HG03469 (cell line): ENCODE results near the gene LAMC3.
"Not testable (repeated sequence)": the region's sequence is repeated elsewhere in the genome, so short reads cannot be mapped to it uniquely, and the experiment has no call there.

Source experiments
- ATAC-seq: cut with Tn5 transposase; IDR thresholded peaks from one replicate; pipeline ENCODE4 v1.9.1; 2021; ENCODE audit warnings: mild to moderate bottlenecking, moderate library complexity, moderate number of reproducible peaks; ENCODE audit not compliant: unreplicated experiment

The LAMC3 gene

DNA sequence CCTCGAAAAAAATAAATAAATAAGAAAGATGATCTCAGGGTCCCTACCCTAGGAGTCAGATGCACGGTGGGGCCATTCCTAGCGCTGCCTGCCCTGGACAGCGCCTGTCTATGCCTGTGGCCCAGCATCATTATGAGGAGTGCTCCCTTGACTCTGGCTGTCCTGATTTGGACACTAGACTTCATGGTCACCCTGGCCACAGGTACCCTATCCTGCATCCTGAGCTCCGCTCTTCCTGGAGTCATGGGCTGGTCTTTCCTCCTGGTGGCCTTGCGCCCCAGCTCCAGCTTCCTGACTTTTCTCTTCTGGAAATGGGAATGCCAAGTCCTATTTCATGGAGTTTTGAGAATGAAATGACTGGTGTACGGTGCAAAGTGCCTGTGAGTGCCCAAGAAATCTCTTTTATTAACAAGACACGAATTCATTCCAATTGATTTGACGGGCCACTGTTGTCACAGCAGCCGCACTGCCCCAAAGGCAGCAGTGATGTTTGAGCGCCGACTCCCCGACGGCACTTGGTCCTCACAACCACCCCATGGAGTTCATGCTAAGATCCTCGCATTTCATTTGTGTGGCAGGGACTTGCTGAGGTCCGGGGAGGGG, 86.8 kb downstream of the LAMC3 start:
- no peak for ATAC-seq

GRCh38 chr9:131096269-131097125, 87.5 kb downstream of the LAMC3 start, which contains the start of gene AIF1L:
Gene AIF1L, plus strand, starts transcription at chr9:131096531. Its CDS starts 99 bp downstream, at chr9:131096630.
- ATAC-seq: no peak

DNA sequence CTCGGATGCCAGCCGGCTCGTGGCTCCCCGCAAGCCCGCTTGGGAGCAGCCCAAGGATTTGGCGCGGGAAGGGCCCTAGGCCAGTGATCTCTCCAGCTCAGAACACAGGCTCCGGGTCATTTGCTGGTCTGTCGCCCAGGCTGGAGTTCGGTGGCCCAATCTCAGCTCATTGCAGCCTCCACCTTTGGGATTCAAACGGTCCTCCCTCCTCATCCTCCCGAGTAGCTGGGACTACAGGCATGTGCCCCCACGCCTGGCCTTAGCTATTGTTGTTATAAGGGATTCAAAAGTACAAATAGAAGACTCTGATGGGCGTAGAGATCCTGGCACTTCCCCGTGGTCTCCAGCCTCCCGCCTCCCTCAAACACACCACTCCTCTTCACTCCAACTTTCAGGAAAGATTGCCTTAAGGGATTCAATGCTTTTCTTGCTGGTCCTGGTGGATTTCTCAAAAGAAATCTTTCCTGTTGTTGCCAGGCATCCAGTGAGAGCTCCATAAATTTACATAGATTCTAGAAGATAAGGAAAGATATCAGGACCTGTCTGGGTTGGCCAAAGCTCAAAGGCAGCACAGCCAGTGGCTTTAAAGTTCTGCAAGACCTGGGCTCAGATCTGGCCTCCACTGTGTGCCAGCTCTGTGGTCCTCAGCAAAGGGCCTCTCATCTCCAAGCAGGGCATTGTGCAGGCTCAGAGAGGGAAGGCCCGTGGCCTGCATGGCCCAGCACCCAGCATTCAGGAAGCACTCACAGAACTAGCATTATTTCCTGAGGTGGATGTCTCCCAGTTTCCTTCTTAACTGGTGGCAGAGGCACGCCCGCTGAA, 88.4 kb downstream of the LAMC3 start:
- ATAC-seq: no peak

- no peak for ATAC-seq
These were observed 88.9 kb downstream of the LAMC3 start for GRCh38 chr9:131097948-131098278.

GRCh38 chr9:131098391-131099101, 89.6 kb downstream of the LAMC3 start:
- no peak for ATAC-seq

- no peak for ATAC-seq
These were observed 90.2 kb downstream of the LAMC3 start for GRCh38 chr9:131099102-131099606.

- ATAC-seq: not testable (repeated sequence)
These were observed 90.9 kb downstream of the LAMC3 start for GRCh38 chr9:131099845-131100244.

DNA sequence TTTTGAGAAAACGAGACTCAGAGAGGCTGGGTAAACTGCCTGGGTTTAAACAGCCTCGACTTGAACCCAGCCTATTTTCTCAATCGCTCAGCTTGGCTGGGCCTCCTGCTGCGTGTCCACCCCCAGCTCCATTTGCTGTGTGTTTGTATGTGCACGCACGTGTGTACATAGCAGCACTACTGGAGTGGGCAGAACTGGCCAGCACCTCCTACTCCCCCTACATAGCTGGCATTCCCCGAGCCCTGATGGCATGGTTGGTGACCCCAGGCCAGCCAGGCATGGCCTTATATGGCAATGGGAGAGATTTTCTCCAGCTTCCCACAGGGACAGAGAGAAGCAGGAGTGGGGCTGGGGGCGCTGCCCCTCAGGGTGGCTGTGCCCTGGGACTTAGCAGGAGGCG, 91.5 kb downstream of the LAMC3 start:
- no peak for ATAC-seq

DNA sequence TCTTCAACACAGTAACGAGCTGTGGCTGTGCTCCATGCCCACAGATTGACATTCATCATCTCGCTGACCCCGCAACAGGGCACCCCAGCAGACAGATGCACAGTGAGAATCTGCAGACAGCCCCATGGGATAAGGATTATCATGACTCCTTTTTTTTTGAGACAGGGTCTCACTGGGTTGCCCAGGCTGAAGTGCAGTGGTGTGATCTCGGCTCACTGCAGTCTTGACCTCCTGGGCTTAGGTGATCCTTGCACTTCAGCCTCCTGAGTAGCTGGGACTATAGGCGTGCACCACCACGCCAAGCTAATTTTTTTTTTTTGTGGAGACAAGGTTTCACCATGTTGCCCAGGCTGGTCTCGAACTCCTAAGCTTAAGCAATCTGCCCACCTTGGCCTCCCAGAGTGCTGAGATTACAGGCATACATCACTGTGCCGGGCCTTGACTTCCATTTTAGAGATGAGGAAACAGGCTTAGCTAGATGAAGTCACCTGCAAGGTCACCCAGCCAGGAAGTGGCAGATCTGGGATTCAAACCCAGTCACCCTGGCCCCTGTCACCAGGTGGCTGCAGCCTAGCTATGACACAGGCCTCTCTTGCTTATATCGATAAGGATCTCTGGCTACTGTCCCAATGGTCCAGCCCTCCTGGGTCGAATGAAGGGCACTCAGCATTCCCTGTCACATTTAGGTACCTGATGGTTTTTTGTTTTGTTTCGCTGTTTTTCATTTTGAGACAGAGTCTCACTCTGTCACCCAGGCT, 92.4 kb downstream of the LAMC3 start:
- ATAC-seq: no peak

DNA sequence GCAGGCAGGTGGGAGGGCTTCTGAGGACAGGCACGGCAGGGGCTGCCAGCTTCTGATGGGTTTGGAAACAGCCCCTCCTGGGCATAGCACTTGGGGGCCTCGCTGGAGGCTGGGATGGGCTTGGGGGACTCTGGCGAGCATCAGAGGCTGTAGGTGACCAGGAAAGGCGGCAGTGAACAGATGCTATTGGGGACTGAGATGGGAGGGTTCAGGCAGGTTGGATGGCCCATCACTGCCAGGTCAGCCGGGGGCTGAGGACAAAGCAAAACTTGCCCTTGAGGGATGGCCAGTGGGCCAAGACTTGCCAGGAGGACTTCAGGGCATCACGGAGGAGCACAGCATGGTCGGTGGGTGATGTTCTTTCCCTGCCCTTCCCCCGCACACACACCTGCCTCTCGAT, 94.0 kb downstream of the LAMC3 start:
- no peak for ATAC-seq

DNA sequence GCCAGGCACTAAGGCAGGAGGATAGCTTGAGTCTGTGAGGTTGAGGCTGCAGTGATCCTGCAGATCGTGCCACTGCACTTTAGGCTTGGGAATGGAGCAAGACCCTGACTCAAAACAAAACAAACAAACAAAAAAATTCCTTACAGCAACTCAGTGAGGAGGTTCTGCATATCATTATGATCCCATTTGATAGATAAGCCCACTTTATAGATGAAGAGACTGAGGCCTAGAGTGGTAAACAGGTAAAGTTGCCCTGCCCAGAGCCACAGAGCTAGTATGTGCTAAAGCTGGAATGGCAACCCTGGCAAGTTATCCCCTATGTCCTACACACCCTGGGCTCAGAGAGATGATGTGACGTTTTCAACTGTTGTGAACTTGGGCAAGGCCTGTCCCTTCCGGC, 94.6 kb downstream of the LAMC3 start:
- no peak for ATAC-seq

DNA sequence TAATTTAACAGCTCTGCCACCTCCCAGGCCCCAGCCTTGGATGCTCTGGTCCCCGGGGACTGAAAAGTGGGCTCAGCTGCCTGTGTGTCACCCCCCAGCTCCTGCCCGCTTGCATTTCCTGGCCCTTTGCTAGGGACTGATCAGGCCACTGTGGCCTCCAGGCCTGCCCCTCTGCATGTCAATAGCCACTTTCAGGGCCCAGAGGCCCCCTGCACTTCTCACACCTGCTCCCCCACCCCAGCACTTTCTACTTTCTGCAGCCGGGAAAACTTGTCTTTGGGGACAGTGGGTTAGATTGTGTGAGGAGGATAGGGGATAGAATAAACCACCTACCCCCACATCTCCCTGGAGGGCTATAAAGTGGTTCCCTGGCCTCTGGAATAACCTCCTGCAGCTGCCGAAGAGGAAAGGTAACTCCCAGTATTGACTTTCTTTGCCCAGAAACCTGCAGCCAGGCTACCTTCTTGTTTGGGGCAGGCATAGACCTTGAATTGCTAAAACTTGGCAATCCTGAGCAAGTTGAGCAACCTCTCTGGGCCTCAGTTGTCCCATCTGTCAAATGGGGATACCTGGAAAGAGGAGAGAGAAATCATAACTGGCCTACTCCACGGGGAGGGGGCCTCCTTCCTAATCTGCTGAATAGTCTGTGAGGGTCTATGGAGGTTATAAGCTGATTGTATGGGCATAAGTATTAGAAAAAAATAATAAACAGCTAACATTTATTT, 95.2 kb downstream of the LAMC3 start:
- ATAC-seq: no peak

DNA sequence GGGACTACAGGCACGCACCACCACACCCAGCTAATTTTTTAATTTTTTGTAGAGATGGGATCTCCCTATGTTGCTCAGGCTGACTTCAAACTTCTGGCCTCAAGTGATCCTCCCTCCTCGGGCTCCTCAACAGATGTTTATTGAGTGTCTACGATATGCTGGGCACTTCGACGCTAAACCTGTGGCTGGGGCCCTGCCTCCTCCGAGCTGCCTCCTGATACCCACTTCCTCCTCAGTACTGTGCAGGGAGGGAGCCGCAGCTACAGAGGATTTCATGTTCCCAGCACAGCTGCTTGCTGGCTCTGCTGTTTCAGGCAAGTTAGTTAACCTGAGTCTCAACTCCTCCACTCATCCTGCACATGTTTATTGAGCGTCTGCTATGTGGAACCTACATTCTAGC, 97.0 kb downstream of the LAMC3 start:
- no peak for ATAC-seq

GRCh38 chr9:131107760-131108159, 98.8 kb downstream of the LAMC3 start:
- no peak for ATAC-seq

DNA sequence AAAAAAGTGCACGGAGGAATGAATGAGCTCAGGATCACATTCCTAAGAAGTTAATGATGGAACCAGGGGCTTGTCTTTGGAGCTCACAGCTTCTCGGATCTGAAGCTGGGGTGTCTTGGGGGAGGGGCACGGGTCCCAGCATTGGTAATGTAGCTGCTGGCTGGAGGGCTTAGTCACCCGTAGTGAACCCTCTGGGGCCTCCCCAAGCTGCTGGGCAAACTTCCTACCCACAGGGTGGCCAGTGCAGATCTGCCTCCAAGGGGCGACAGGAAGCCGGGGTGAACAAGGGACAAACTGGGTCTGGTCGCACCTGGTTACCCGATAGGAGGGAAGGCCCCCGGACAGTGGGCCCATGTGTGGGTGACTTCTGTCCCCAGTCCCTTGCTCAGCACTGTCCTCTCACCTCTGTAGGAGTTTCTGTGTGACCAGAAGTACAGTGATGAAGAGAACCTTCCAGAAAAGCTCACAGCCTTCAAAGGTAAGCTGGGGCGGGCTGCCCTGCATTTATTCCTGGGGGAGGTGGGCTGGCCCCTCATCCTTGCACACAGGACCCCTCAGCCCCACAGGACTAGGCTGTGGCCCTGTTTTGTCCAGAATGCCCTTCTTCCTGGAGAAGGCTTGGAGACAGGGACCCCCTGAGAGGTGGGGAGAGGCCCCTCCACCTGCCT, 102.3 kb downstream of the LAMC3 start:
- no peak for ATAC-seq

DNA sequence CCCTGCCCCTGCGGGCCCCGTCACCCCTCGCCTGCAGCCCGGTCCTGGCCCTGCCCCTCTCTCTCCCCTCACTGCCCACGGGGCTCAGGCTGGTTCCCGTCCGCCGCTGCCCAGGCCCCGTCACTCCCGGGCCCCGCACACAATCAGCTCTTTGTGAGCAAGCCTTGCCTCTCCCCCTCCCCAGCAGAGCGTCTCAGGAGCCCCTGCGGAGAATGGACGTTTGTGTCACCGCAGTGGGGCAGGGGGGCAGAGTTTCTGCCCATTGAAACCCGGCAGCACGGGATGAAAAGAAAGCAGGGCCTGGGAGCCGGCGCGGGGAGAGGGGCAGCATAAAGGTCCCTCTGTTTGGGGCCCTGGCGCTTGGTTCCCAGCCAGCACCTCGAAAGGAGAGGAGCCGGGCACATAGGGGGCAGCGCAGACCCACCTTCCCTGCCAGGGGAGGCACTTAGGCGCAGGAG, 102.9 kb downstream of the LAMC3 start:
- ATAC-seq: no peak

DNA sequence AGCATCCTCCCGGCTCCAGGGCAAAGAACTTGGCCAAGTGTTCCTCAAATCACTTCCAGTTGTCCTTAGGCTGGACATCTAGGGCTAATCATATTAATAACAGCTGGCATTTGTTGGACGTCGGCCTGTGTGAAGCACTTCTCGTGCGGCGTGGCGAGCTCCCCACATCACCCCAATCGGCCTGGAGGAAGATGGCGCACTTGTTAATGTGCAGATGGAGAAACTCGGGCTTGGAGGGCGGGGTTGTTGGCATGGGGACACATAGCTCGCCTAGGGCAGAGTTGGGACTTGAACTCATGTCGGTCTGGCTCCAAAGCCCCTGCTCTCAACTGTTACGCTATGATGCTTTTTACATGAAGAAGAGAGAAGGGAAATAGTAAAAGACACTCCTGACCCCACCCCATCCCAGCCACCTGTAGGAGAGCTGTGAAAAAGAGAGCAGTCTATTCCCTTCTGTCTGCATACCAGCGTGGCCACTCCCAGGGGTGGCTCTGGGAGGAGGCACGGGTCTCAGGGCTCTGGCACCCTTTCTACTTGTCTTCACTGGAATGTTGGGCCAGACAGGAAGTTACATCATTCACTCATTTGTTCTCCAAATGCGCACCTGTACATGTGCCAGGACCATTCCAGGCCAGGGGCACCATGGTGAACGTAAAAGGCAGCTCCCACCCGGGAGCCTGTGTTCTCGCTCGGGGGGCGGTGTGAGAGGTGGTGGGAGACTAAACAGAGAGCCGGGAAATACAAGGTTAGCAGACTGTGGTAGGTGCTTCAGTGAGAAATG, 103.6 kb downstream of the LAMC3 start:
- no peak for ATAC-seq

DNA sequence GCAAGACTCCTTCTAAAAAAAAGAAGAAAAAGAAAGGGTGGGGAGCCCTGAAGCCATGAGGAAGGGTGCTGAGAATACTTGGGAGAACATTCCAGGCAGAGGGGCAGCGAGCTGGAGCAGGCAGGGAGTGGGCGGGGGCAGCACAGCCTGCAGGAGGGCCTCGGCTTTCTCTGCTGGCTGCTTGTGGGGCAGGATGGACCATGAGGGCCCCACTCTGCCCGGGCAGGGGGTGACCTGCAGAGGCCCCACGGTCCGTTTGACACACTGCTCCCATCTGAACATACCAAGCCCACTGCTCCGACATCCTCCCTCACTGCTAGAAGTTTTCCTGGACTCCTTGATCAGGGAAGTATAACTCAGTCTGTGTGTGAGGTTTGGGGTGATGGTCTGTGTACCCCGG, 104.7 kb downstream of the LAMC3 start:
- no peak for ATAC-seq
